ENCODE data around the gene GDPD3. TPM values are rescaled to one million over a fixed set of nuclear protein-coding genes. Genes with fewer than 3 reads are reported as not detected.

GDPD3 gene
- total RNA-seq, 6 donors from 2014 or later: 1.1 to 17.8 (median 5.4) TPM

GRCh38 chr16:30114411-30114810 lies 1.1 kb upstream of the GDPD3 start:
- H3K9me3 ChIP-seq: no peaks in the 10 kb centered on the region
- TF ChIP-seq POLR2A (IDR thresholded peaks at IDR 0.05): no peak
- no peak for TF ChIP-seq CTCF (IDR thresholded peaks at IDR 0.05)
- no peak for TF ChIP-seq EP300 (IDR thresholded peaks at IDR 0.05)
- H3K4me3 ChIP-seq: no peak overlapping the region
- peaks cover 9 to 32% (median 15%) of the 10 kb centered on the region in 4 donors for H3K4me1 ChIP-seq
- no peak for DNase-seq
- no peak for ATAC-seq (ENCODE audit: low FRiP score in 2 of 2)
- H3K27me3 ChIP-seq: no peaks in the 10 kb centered on the region
- WGBS, 2 donors: 66 to 94% methylated on average over 9 of the region's 11 CpGs
- peaks cover 10 to 97% (median 62%) of the 10 kb centered on the region in 4 donors for H3K36me3 ChIP-seq
- peak overlapping the region in 3 of 4 donors; percentile 30 to 67 (median 66) for H3K27ac ChIP-seq

- ATAC-seq (ENCODE audit: low FRiP score in 2 of 2) (peak in 1 of 2 donors; percentile 2), DNase-seq (peak in 1 of 2 donors; percentile 64)
- Histone ChIP-seq H3K9me3 (no peaks in the 10 kb centered on the region), H3K27ac (peak overlapping the region in 3 of 4 donors; percentile 21 to 67 (median 66)), H3K36me3 (peaks cover 10 to 96% (median 63%) of the 10 kb centered on the region in 4 donors), H3K27me3 (no peaks in the 10 kb centered on the region), H3K4me1 (peaks cover 9 to 32% (median 15%) of the 10 kb centered on the region in 4 donors), H3K4me3 (no peak overlapping the region)
- no peak for TF ChIP-seq POLR2A (IDR thresholded peaks at IDR 0.05)
- TF ChIP-seq EP300 (IDR thresholded peaks at IDR 0.05): no peak
- no peak for TF ChIP-seq CTCF (IDR thresholded peaks at IDR 0.05)
- TF ChIP-seq POLR2AphosphoS5 (IDR thresholded peaks at IDR 0.05): no peak
- WGBS, 2 donors: 89% methylated on average over 6 to 20 of the region's 20 CpGs
These were observed 485 bp upstream of the GDPD3 start for GRCh38 chr16:30113711-30114333.

GRCh38 chr16:30112197-30113030 lies 923 bp downstream of the GDPD3 start:
- Histone ChIP-seq H3K4me3 (no peak overlapping the region), H3K4me1 (peaks cover 9 to 32% (median 15%) of the 10 kb centered on the region in 4 donors), H3K27me3 (no peaks in the 10 kb centered on the region), H3K27ac (peak overlapping the region in 1 of 4 donors; percentile 33), H3K9me3 (no peaks in the 10 kb centered on the region), H3K36me3 (peaks cover 3 to 94% (median 64%) of the 10 kb centered on the region in 4 donors)
- ATAC-seq (ENCODE audit: low FRiP score in 2 of 2) (peak; percentile 44 to 69), DNase-seq (peak; percentile 62 to 87)
- WGBS, 2 donors: 85 to 88% methylated on average over 25 to 29 of the region's 29 CpGs
- no peak for TF ChIP-seq POLR2AphosphoS5 (IDR thresholded peaks at IDR 0.05)
- peak; percentile 55 to 80 (median 72) for TF ChIP-seq CTCF (IDR thresholded peaks at IDR 0.05)

DNA sequence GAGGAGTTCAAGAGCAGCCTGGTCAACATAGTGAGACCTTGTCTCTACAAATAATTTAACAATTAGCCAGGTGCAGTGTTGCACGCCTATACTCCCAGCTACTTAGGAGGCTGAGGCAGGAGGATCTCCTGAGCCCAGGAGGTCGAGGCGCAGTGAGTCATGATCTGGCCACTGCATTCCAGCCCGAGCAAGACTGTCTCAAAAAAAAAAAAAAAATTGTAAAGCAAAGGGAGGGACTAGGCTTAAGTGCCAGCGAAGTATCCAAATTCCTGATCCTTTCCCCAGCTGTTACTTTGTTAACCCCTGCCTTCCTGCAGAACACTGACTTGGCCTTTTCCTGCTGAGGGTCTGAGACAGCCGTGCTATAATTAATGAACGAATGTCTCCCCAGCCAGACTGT lies 2.7 kb downstream of the GDPD3 start:
- Histone ChIP-seq H3K27ac (no peak overlapping the region), H3K9me3 (no peaks in the 10 kb centered on the region), H3K36me3 (peaks cover 0 to 92% (median 50%) of the 10 kb centered on the region in 4 donors), H3K4me1 (peaks cover 9 to 30% (median 15%) of the 10 kb centered on the region in 4 donors), H3K4me3 (no peak overlapping the region), H3K27me3 (no peaks in the 10 kb centered on the region)
- no peak for DNase-seq
- ATAC-seq (ENCODE audit: low FRiP score in 2 of 2): no peak
- 69 to 71% methylated on average over 7 of the region's 7 CpGs for WGBS, 2 donors
- TF ChIP-seq EP300 (IDR thresholded peaks at IDR 0.05): no peak
- TF ChIP-seq POLR2A (IDR thresholded peaks at IDR 0.05): no peak
- no peak for TF ChIP-seq CTCF (IDR thresholded peaks at IDR 0.05)
- no peak for TF ChIP-seq POLR2AphosphoS5 (IDR thresholded peaks at IDR 0.05)
